Natural killer cell (primary cell): ENCODE data around the gene DNTTIP2. TPM values are rescaled to one million over a fixed set of nuclear protein-coding genes. Genes with fewer than 3 reads are reported as not detected.

Experiments used
- ATAC-seq, 3 donors: fragments of 150-1000 bp in 2 of 3; fragments of 200-7000 bp in 1 of 3; cut with Tn5 transposase; 1 replicate in 1 of 3; 2 replicates in 2 of 3; pipeline ENCODE4 v1.10.0; 2021; ENCODE audit warnings: mild to moderate bottlenecking in 2 of 3, moderate library complexity in 2 of 3
- DNase-seq, 2 donors: peaks; one replicate each; pipeline versions ENCODE4 v3.0.0 to v3.0.0-alpha.2; 2013 to 2021; ENCODE audit warnings: mixed read lengths in 1 of 2
- H3K27ac ChIP-seq: one replicate; pipeline ENCODE4 v1.5.1; 2013; ENCODE audit warnings: mild to moderate bottlenecking, low read length
- H3K27me3 ChIP-seq: one replicate; pipeline ENCODE4 v1.6.1; 2013; ENCODE audit warnings: low read length; ENCODE audit not compliant: control insufficient read depth, insufficient read depth
- H3K36me3 ChIP-seq: one replicate; pipeline ENCODE4 v1.6.1; 2013; ENCODE audit warnings: low read length; ENCODE audit not compliant: control insufficient read depth, insufficient read depth
- H3K4me1 ChIP-seq: one replicate; pipeline ENCODE4 v1.6.1; 2013; ENCODE audit warnings: low read length; ENCODE audit not compliant: control insufficient read depth, insufficient read depth
- H3K4me3 ChIP-seq: one replicate; pipeline ENCODE4 v1.5.1; 2013; ENCODE audit warnings: low read length
- H3K9me3 ChIP-seq: one replicate; pipeline ENCODE4 v1.6.1; 2013; ENCODE audit warnings: low read length; ENCODE audit not compliant: control insufficient read depth, insufficient read depth
- H3K27ac Mint-ChIP-seq, 2 donors: one replicate each; pipeline ENCODE4 v1.8.0; 2022; ENCODE audit warnings: mild to moderate bottlenecking in 2 of 2, mixed read lengths in 2 of 2, moderate library complexity in 1 of 2
- H3K27me3 Mint-ChIP-seq, 2 donors: one replicate each; pipeline ENCODE4 v1.8.0; 2022; ENCODE audit warnings: low read depth in 2 of 2, mixed read lengths in 2 of 2
- H3K36me3 Mint-ChIP-seq: one replicate; pipeline ENCODE4 v1.8.0; 2022; ENCODE audit warnings: mixed read lengths
- H3K4me1 Mint-ChIP-seq, 2 donors: one replicate each; pipeline ENCODE4 v1.8.0; 2022; ENCODE audit warnings: mixed read lengths in 2 of 2
- H3K4me3 Mint-ChIP-seq: one replicate; pipeline ENCODE4 v1.8.0; 2022; ENCODE audit warnings: mild to moderate bottlenecking, moderate library complexity, mixed read lengths
- H3K9me3 Mint-ChIP-seq, 2 donors: one replicate each; pipeline ENCODE4 v1.8.0; 2022; ENCODE audit warnings: mixed read lengths in 2 of 2
- CTCF ChIP-seq: fragments of 200-600 bp; IDR thresholded peaks from one replicate; pipeline ENCODE4 v1.8.0; 2022; ENCODE audit warnings: antibody characterized with exemption
- WGBS: methylation state at CpG from one replicate; pipeline ENCODE4 v1.1.7; 2013; ENCODE audit warnings: missing lambda C conversion rate; ENCODE audit not compliant: insufficient coverage; 5-methylcytosine and 5-hydroxymethylcytosine counted together
- intact Hi-C: fragments of 100-400 bp; cut with micrococcal nuclease; formaldehyde crosslinking; loops from one replicate; pipeline ENCODE4 v1.14.2; 2022
- total RNA-seq, 4 donors: library from RNA; stranded (reverse); fragments of 120-200 nt in 1 of 4; gene quantifications; one replicate each; pipeline versions ENCODE4 v1.2.3 to v1.2.4, GENCODE V29; 2013 to 2022

The DNTTIP2 gene
- total RNA-seq, 3 donors from 2014 or later (not counting 1 experiment from before 2014, with no cell fraction given) = 88.5 to 104 (median 97.3) TPM

- Histone ChIP-seq H3K9me3 (peaks cover 10% of the 10 kb centered on the region), H3K27me3 (no peaks in the 10 kb centered on the region), H3K4me1 (no peaks in the 10 kb centered on the region), H3K27ac (no peak overlapping the region), H3K36me3 (no peaks in the 10 kb centered on the region), H3K4me3 (no peak overlapping the region)
- Mint-ChIP-seq H3K4me3 (no peak overlapping the region), H3K27ac (no peak overlapping the region), H3K9me3 (peaks cover 2 to 5% of the 10 kb centered on the region in 2 donors), H3K4me1 (peaks cover 0 to 7% of the 10 kb centered on the region in 2 donors), H3K36me3 (no peaks in the 10 kb centered on the region), H3K27me3 (peaks cover 0 to 6% of the 10 kb centered on the region in 2 donors)
- ATAC-seq = no peak
- TF ChIP-seq CTCF = no peak
- 91% methylated on average over 4 of the region's 4 CpGs for WGBS
- intact Hi-C loops = no loop called here
- DNase-seq = no peak
Observed at GRCh38 chr1:93829061-93829460, 49.9 kb downstream of the DNTTIP2 start.

DNA sequence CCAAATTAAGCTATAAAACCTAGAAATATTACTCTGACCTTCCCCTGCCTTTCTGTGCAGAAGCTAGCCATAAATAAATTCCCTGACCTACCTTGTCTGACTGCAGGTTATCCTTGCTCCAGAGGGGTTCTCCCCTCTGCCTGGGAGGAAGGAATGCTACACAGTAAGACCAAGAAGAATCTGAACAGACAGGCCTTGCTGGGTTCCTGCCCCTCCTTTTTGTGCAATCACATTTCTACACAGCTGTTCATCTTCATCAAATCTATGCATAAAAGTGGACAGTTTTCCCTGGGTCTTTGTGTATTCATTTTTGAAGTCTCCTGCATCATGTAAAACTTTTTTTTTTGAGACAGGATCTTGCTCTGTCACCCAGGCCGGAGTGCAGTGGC, 50.6 kb downstream of the DNTTIP2 start:
- no peak overlapping the region for H3K4me3 ChIP-seq
- no peak overlapping the region for H3K4me3 Mint-ChIP-seq
- DNase-seq (no peak), ATAC-seq (no peak)
- intact Hi-C loops = no loop called here
- no peak for TF ChIP-seq CTCF
- H3K4me1 Mint-ChIP-seq = peaks cover 0 to 9% of the 10 kb centered on the region in 2 donors
- H3K27me3 Mint-ChIP-seq = peaks cover 0 to 6% of the 10 kb centered on the region in 2 donors
- H3K36me3 Mint-ChIP-seq = no peaks in the 10 kb centered on the region
- no peak overlapping the region for H3K27ac Mint-ChIP-seq
- no peaks in the 10 kb centered on the region for H3K36me3 ChIP-seq
- H3K9me3 Mint-ChIP-seq = peaks cover 2 to 4% of the 10 kb centered on the region in 2 donors
- H3K27ac ChIP-seq = no peak overlapping the region
- peaks cover 8% of the 10 kb centered on the region for H3K9me3 ChIP-seq
- H3K27me3 ChIP-seq = no peaks in the 10 kb centered on the region
- no peaks in the 10 kb centered on the region for H3K4me1 ChIP-seq
- 96% methylated on average over 1 of the region's 1 CpG for WGBS

DNA sequence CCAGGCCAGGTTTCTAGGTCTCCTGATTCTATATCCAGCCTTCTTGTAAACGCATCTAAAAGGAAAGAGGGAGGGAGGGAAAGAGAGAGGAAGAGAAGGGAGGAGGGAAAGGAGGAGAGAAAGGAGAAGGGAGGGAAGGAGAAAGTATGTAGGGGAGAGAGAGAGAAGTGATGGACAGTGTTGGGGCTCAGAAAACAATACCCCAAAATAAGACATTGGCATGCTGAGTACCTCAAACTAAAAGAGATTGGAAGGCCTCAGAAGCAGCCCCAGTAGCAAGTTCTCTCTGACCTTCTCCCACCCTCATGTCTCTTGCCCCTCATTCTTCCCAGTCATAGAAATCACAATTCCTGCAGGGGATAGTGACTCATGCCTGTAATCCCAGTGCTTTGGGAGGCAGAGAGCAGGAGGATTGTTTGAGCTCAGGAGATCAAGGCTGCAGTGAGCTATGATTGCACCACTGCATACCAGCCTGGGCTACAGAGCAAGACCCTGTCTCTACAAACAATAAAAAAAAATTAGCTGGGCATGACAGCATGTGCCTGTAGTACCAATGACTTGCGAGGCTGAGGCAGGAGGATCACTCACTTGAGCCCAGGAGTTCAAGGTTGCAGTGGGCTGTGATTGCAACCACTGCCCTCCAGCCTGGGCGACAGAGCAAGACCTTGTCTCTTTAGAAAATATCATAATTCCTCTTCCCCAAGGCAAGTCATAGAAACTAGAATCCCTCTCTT, 51.2 kb downstream of the DNTTIP2 start:
- intact Hi-C loops = no loop called here
- H3K27ac Mint-ChIP-seq = no peak overlapping the region
- H3K4me3 ChIP-seq = no peak overlapping the region
- no peaks in the 10 kb centered on the region for H3K36me3 ChIP-seq
- no peaks in the 10 kb centered on the region for H3K4me1 ChIP-seq
- peaks cover 3% of the 10 kb centered on the region for H3K9me3 ChIP-seq
- DNase-seq (no peak), ATAC-seq (no peak)
- no peak overlapping the region for H3K4me3 Mint-ChIP-seq
- peaks cover 2% of the 10 kb centered on the region in 2 donors for H3K9me3 Mint-ChIP-seq
- no peaks in the 10 kb centered on the region for H3K36me3 Mint-ChIP-seq
- WGBS = 92% methylated on average over 3 of the region's 3 CpGs
- no peaks in the 10 kb centered on the region for H3K27me3 ChIP-seq
- H3K4me1 Mint-ChIP-seq = peaks cover 0 to 9% of the 10 kb centered on the region in 2 donors
- no peak for TF ChIP-seq CTCF
- H3K27ac ChIP-seq = no peak overlapping the region
- H3K27me3 Mint-ChIP-seq = peaks cover 0 to 6% of the 10 kb centered on the region in 2 donors

- Mint-ChIP-seq H3K27me3 (peaks cover 0 to 6% of the 10 kb centered on the region in 2 donors), H3K9me3 (peaks cover 0 to 2% of the 10 kb centered on the region in 2 donors), H3K36me3 (no peaks in the 10 kb centered on the region), H3K4me1 (peaks cover 0 to 9% of the 10 kb centered on the region in 2 donors), H3K4me3 (no peak overlapping the region), H3K27ac (no peak overlapping the region)
- DNase-seq (no peak), ATAC-seq (no peak)
- H3K9me3 ChIP-seq = no peaks in the 10 kb centered on the region
- no peaks in the 10 kb centered on the region for H3K36me3 ChIP-seq
- TF ChIP-seq CTCF = no peak
- intact Hi-C loops = no loop called here
- no peak overlapping the region for H3K4me3 ChIP-seq
- no peaks in the 10 kb centered on the region for H3K4me1 ChIP-seq
- H3K27me3 ChIP-seq = no peaks in the 10 kb centered on the region
- 94% methylated on average over 1 of the region's 1 CpG for WGBS
- H3K27ac ChIP-seq = no peak overlapping the region
Observed at GRCh38 chr1:93827128-93827527, 51.9 kb downstream of the DNTTIP2 start.
